K562 (cell line): ENCODE data around the gene SLC26A3. TPM values are rescaled to one million over a fixed set of nuclear protein-coding genes. Genes with fewer than 3 reads are reported as not detected.

Source experiments
- ATAC-seq: fragments of 200-7000 bp; cut with Tn5 transposase; 3 replicates; pipeline ENCODE4 v1.9.1; 2020; ENCODE audit warnings: moderate library complexity
- BruUV-seq: library from RNA; stranded (reverse); fragments of 400-500 nt; replicated peaks from 2 replicates; lab custom pipeline; 2021; lab: Mats Ljungman, UMichigan
- CTCF ChIA-PET: fragments of 300-600 bp; formaldehyde crosslinking; extraction: SDS; loops from one replicate; lab custom pipeline; 2021; ENCODE audit warnings: low intra/inter-chr PET ratio; lab: Yijun Ruan, JAX
- POLR2A ChIA-PET: fragments of 300-600, 350-650 bp; sonication (Branson Sonifier 250); formaldehyde crosslinking; extraction: SDS; loops from one replicate; lab custom pipeline; 2021; ENCODE audit warnings: antibody characterized with exemption, inconsistent platforms; lab: Yijun Ruan, JAX
- DNase-seq, 4 experiments: peaks; one replicate each; pipeline versions ENCODE4 v3.0.0 to v3.0.0-alpha.2; 2011 to 2018; ENCODE audit warnings: low spot score in 3 of 4, mixed read lengths in 3 of 4; ENCODE audit errors: extremely low read depth in 1 of 4
- FAIRE-seq: peaks from 2 replicates; lab custom pipeline; 2011; peaks lifted over from hg19 to GRCh38; lab: Jason Lieb, UNC
- H2AFZ ChIP-seq: 2 replicates; pipeline ENCODE4 v1.6.0; 2011; ENCODE audit warnings: low read depth, low read length, control low read depth, inconsistent platforms
- H3K27ac ChIP-seq: fragments of 200-600 bp; 3 replicates; pipeline ENCODE4 v1.8.0; 2011; ENCODE audit warnings: low read depth, mild to moderate bottlenecking, control low read depth, inconsistent platforms, low read length, moderate library complexity, mixed read lengths; ENCODE audit errors: extremely low read depth
- H3K27me3 ChIP-seq, 2 experiments: fragments of 300-600 bp in 1 of 2; 2 replicates in 1 of 2; 3 replicates in 1 of 2; pipeline versions ENCODE4 v1.6.0 to v1.8.0; 2011; ENCODE audit warnings: inconsistent platforms in 2 of 2, low read length in 2 of 2, mild to moderate bottlenecking in 1 of 2, mixed read lengths in 1 of 2, moderate library complexity in 1 of 2; ENCODE audit not compliant: control insufficient read depth in 2 of 2, insufficient read depth in 2 of 2
- H3K36me3 ChIP-seq: fragments of 300-600 bp; 3 replicates; pipeline ENCODE4 v1.8.0; 2011; ENCODE audit warnings: mild to moderate bottlenecking, low read length, inconsistent platforms; ENCODE audit not compliant: control insufficient read depth, insufficient read depth
- H3K4me1 ChIP-seq, 2 experiments: fragments of 200-600 bp in 1 of 2; replicated peaks in 1 of 2; 2 replicates in 1 of 2; 3 replicates in 1 of 2; pipeline versions ENCODE4 v1.5.1 to v1.8.0; 2011; ENCODE audit warnings: inconsistent platforms in 2 of 2, low read length in 2 of 2, mild to moderate bottlenecking in 1 of 2, mixed read lengths in 1 of 2, moderate library complexity in 1 of 2; ENCODE audit not compliant: control insufficient read depth in 2 of 2, insufficient read depth in 2 of 2
- H3K4me2 ChIP-seq: 2 replicates; pipeline ENCODE4 v1.6.1; 2011; ENCODE audit warnings: low read length, control low read depth, inconsistent platforms, mixed read lengths; ENCODE audit not compliant: insufficient read depth
- H3K4me3 ChIP-seq: fragments of 200-600 bp; sonication (generic), shearing (Covaris generic); 2 replicates; pipeline ENCODE4 v1.5.1; 2016; ENCODE audit warnings: control low read depth, inconsistent platforms
- H3K79me2 ChIP-seq: fragments of 200-600 bp; 3 replicates; pipeline ENCODE4 v1.8.0; 2011; ENCODE audit warnings: low read length, inconsistent platforms; ENCODE audit not compliant: control insufficient read depth, insufficient read depth
- H3K9ac ChIP-seq, 2 experiments: 2 replicates each; pipeline versions ENCODE4 v1.6.0 to v1.6.1; 2011; ENCODE audit warnings: low read depth in 2 of 2, low read length in 2 of 2, control low read depth in 1 of 2, inconsistent platforms in 1 of 2, mild to moderate bottlenecking in 1 of 2, mixed read lengths in 1 of 2; ENCODE audit not compliant: insufficient read depth in 1 of 2
- H3K9me1 ChIP-seq: one replicate; pipeline ENCODE4 v1.6.0; 2011; ENCODE audit warnings: inconsistent platforms, mild to moderate bottlenecking, low read length, moderate library complexity; ENCODE audit not compliant: control insufficient read depth, insufficient read depth
- H3K9me3 ChIP-seq: replicated peaks from 2 replicates; pipeline ENCODE4 v1.5.1; 2011; ENCODE audit warnings: low read depth, low read length, inconsistent platforms; ENCODE audit not compliant: control insufficient read depth, insufficient read depth
- H4K20me1 ChIP-seq: replicated peaks from 2 replicates; pipeline ENCODE4 v1.6.1; 2011; ENCODE audit warnings: low read length, inconsistent platforms, mixed read lengths; ENCODE audit not compliant: control insufficient read depth, insufficient read depth
- GATA2 ChIP-seq: sonication (generic); formaldehyde crosslinking; IDR thresholded peaks from 2 replicates; pipeline ENCODE4 v1.4.0; 2020; ENCODE audit warnings: mild to moderate bottlenecking, missing genetic modification reagents
- JUND ChIP-seq, 2 experiments: IDR thresholded peaks; 2 replicates in 1 of 2; 3 replicates in 1 of 2; pipeline ENCODE4 v1.6.1; 2011; ENCODE audit warnings: borderline replicate concordance in 2 of 2, low read depth in 2 of 2, low read length in 2 of 2, improper control_type of control experiment in 1 of 2, missing biosample characterization in 1 of 2, missing genetic modification characterization in 1 of 2, missing genetic modification reagents in 1 of 2
- KDM5B ChIP-seq: fragments of 200-600 bp; sonication (generic); IDR thresholded peaks from 2 replicates; pipeline ENCODE4 v1.6.1; 2012; ENCODE audit warnings: low read depth, mild to moderate bottlenecking, moderate library complexity, low read length, control low read depth, inconsistent platforms; ENCODE audit not compliant: insufficient replicate concordance
- L3MBTL2 ChIP-seq: fragments of 450-650 bp; IDR thresholded peaks from 2 replicates; pipeline ENCODE4 v1.6.1; 2016; ENCODE audit warnings: mild to moderate bottlenecking, moderate library complexity
- MED1 ChIP-seq: sonication (generic); formaldehyde crosslinking; IDR thresholded peaks from 2 replicates; pipeline ENCODE4 v1.8.1; 2023; ENCODE audit warnings: missing genetic modification reagents, borderline replicate concordance
- TCF7L2 ChIP-seq: fragments of 150-350 bp; IDR thresholded peaks from 2 replicates; pipeline ENCODE4 v1.6.1; 2016; ENCODE audit warnings: low read depth, mild to moderate bottlenecking, low read length, moderate library complexity
- ZNF12 ChIP-seq: sonication (generic); formaldehyde crosslinking; IDR thresholded peaks from 2 replicates; pipeline ENCODE4 v1.4.0; 2020; ENCODE audit warnings: mild to moderate bottlenecking, missing genetic modification reagents
- WGBS: fragments of 100-300 bp; shearing (Covaris generic); methylation state at CpG from one replicate; pipeline ENCODE4 v1.1.6; 2016; ENCODE audit warnings: low coverage, mixed read lengths; ENCODE audit not compliant: insufficient coverage; ENCODE audit errors: missing lambda C conversion rate; 5-methylcytosine and 5-hydroxymethylcytosine counted together
- in situ Hi-C: fragments of 300-500 bp; cut with MboI; formaldehyde crosslinking; loops from 4 replicates; pipeline ENCODE4 v1.15.0; 2018; ENCODE audit warnings: inconsistent platforms, mixed read lengths
- intact Hi-C: fragments of 100-400 bp; cut with micrococcal nuclease; formaldehyde crosslinking; loops from 2 replicates; pipeline ENCODE4 v1.14.2; 2022
- polyA plus RNA-seq, 8 experiments: library from polyadenylated mRNA; depleted of rRNA in 4 of 8; stranded (reverse) in 5 of 8; unstranded in 3 of 8; fragments of >200 nt; fragmentation: Nextera tagmentation in 2 of 8; fragmentation: Illumina TruSeq in 1 of 8; extraction: Ambion mirVana in 2 of 8; extraction: Trizol in 1 of 8; gene quantifications; 2 replicates each; pipeline versions ENCODE4 v1.2.1 to v1.2.3, GENCODE V29; 2011 to 2014; ENCODE audit warnings: inconsistent platforms in 1 of 8, missing spikeins in 1 of 8
- total RNA-seq, 7 experiments: library from RNA; depleted of rRNA in 6 of 7; stranded (reverse); fragments of >200 nt in 6 of 7; fragmentation: Illumina TruSeq in 2 of 7; extraction: Trizol in 2 of 7; gene quantifications; 2 replicates each; pipeline versions ENCODE4 v1.2.1 to v1.2.3, GENCODE V29; 2011 to 2021; ENCODE audit warnings: low replicate concordance in 1 of 7

Gene SLC26A3
- total and polyA plus RNA-seq, 9 of the 15 experiments (the other 6 are each of a cell fraction or from before 2014, with no cell fraction given), result 0.86 TPM; not detected in 8

GRCh38 chr7:107810626-107811025, 7.6 kb upstream of the SLC26A3 start:
- peak in 3 of 4 experiments; percentile 22 to 52 (median 38) for DNase-seq
- ChIA-PET CTCF (no interaction called here), POLR2A (no interaction called here)
- Histone ChIP-seq H3K36me3 (no peaks in the 10 kb centered on the region), H3K9me3 (no peaks in the 10 kb centered on the region), H3K4me3 (no peak overlapping the region), H3K27ac (no peak overlapping the region), H3K9ac (no peak overlapping the region), H3K27me3 (no peaks in the 10 kb centered on the region; a peak in 1 of 5 replicates), H3K9me1 (no peaks in the 10 kb centered on the region), H3K79me2 (no peaks in the 10 kb centered on the region), H3K4me1 (no peaks in the 10 kb centered on the region), H4K20me1 (no peaks in the 10 kb centered on the region), H3K4me2 (no peak overlapping the region), H2AFZ (peak overlapping the region; percentile 26; the same call in 1 of the 2 replicates)
- WGBS, result 14% methylated on average over 3 of the region's 3 CpGs
- in situ Hi-C loops (no loop called here), intact Hi-C loops (no loop called here)
- no peak for TF ChIP-seq ZNF12 (CRISPR knock-in tag)
- TF ChIP-seq KDM5B, result no peak
- TF ChIP-seq GATA2, result no peak
- TF ChIP-seq L3MBTL2, result no peak
- TF ChIP-seq TCF7L2, result no peak
- no peak for TF ChIP-seq JUND (IDR thresholded peaks at IDR 0.05; ENCODE audit: borderline replicate concordance, low read depth, low read length)
- TF ChIP-seq JUND (tag; IDR thresholded peaks at IDR 0.05; ENCODE audit: borderline replicate concordance, low read depth, low read length), result no peak
- TF ChIP-seq MED1, result no peak
- no TSS peak for BruUV-seq
- FAIRE-seq, result no peak
- ATAC-seq, result peak; percentile 78
